K562 (cell line): ENCODE data around the gene ZNF575. TPM values are rescaled to one million over a fixed set of nuclear protein-coding genes. Genes with fewer than 3 reads are reported as not detected.

ENCODE experiments used
- ATF4 ChIP-seq: fragments of 450-650 bp; formaldehyde crosslinking; IDR thresholded peaks from 2 replicates; pipeline ENCODE4 v1.4.0; 2022; ENCODE audit warnings: mild to moderate bottlenecking, moderate library complexity
- CTBP1 ChIP-seq: fragments of 450-650 bp; IDR thresholded peaks from 2 replicates; pipeline ENCODE4 v1.6.1; 2016; ENCODE audit warnings: borderline replicate concordance
- ELF1 ChIP-seq: fragments of 200-800 bp; sonication (Bioruptor generic); IDR thresholded peaks from 2 replicates; pipeline ENCODE4 v1.6.1; 2016; ENCODE audit warnings: missing genetic modification characterization, missing compliant biosample characterization
- ESRRA ChIP-seq: fragments of 450-650 bp; IDR thresholded peaks from 2 replicates; pipeline ENCODE4 v1.6.1; 2014; ENCODE audit warnings: low read depth, mild to moderate bottlenecking, moderate library complexity, borderline replicate concordance
- ETS2 ChIP-seq: IDR thresholded peaks from 2 replicates; pipeline ENCODE4 v1.6.1; 2016; ENCODE audit warnings: borderline replicate concordance, missing genetic modification characterization, mild to moderate bottlenecking, moderate library complexity, missing compliant biosample characterization; ENCODE audit not compliant: poor library complexity, severe bottlenecking
- FOXA3 ChIP-seq, 2 experiments: fragments of 450-650 bp in 1 of 2; sonication (generic) in 1 of 2; formaldehyde crosslinking; IDR thresholded peaks in 1 of 2; conservative IDR thresholded peaks in 1 of 2; 2 replicates each; pipeline versions ENCODE4 v1.4.0 to v1.8.0; 2020 to 2022; ENCODE audit warnings: mild to moderate bottlenecking in 2 of 2, missing genetic modification reagents in 1 of 2
- HBP1 ChIP-seq: fragments of 450-650 bp; formaldehyde crosslinking; IDR thresholded peaks from 2 replicates; pipeline ENCODE4 v1.4.0; 2022; ENCODE audit warnings: missing genetic modification characterization
- HNRNPL ChIP-seq: fragments of 200-400 bp; formaldehyde crosslinking; IDR thresholded peaks from 2 replicates; pipeline ENCODE4 v1.6.1; 2017; ENCODE audit warnings: low read depth, mild to moderate bottlenecking, low read length
- MBD2 ChIP-seq: sonication (generic); IDR thresholded peaks from 2 replicates; pipeline ENCODE4 v1.6.1; 2016; ENCODE audit warnings: low read depth, borderline replicate concordance
- MLLT1 ChIP-seq, 2 experiments: fragments of 450-650 bp; IDR thresholded peaks; 2 replicates each; pipeline ENCODE4 v1.6.1; 2016
- PKNOX1 ChIP-seq: fragments of 450-650 bp; IDR thresholded peaks from 2 replicates; pipeline ENCODE4 v1.6.1; 2016
- POLR2AphosphoS5 ChIP-seq: IDR thresholded peaks from 2 replicates; pipeline ENCODE4 v1.6.1; 2011; ENCODE audit warnings: mild to moderate bottlenecking, low read depth, low read length, moderate library complexity; ENCODE audit not compliant: control insufficient read depth, insufficient read depth
- RB1 ChIP-seq: fragments of 450-650 bp; IDR thresholded peaks from 2 replicates; pipeline ENCODE4 v1.6.1; 2017; ENCODE audit warnings: low read depth, mild to moderate bottlenecking
- SMAD4 ChIP-seq: fragments of 250-450 bp; sonication (Bioruptor Pico); conservative IDR thresholded peaks from 2 replicates; pipeline ENCODE4 v1.8.0; 2021; ENCODE audit warnings: inconsistent platforms, mild to moderate bottlenecking, moderate library complexity
- THAP12 ChIP-seq: fragments of 250-450 bp; sonication (Bioruptor Pico); IDR thresholded peaks from 2 replicates; pipeline ENCODE4 v1.9.0; 2021; ENCODE audit warnings: mild to moderate bottlenecking, inconsistent platforms
- THAP7 ChIP-seq: fragments of 250-450 bp; sonication (Bioruptor Pico); IDR thresholded peaks from 2 replicates; pipeline ENCODE4 v1.5.0; 2021
- ZNF431 ChIP-seq: sonication (generic); formaldehyde crosslinking; IDR thresholded peaks from 2 replicates; pipeline ENCODE4 v1.8.0; 2022; ENCODE audit warnings: mild to moderate bottlenecking, missing genetic modification reagents
- polyA plus RNA-seq, 8 experiments: library from polyadenylated mRNA; depleted of rRNA in 4 of 8; stranded (reverse) in 5 of 8; unstranded in 3 of 8; fragments of >200 nt; fragmentation: Nextera tagmentation in 2 of 8; fragmentation: Illumina TruSeq in 1 of 8; extraction: Ambion mirVana in 2 of 8; extraction: Trizol in 1 of 8; gene quantifications; 2 replicates each; pipeline versions ENCODE4 v1.2.1 to v1.2.3, GENCODE V29; 2011 to 2014; ENCODE audit warnings: inconsistent platforms in 1 of 8, missing spikeins in 1 of 8
- total RNA-seq, 7 experiments: library from RNA; depleted of rRNA in 6 of 7; stranded (reverse); fragments of >200 nt in 6 of 7; fragmentation: Illumina TruSeq in 2 of 7; extraction: Trizol in 2 of 7; gene quantifications; 2 replicates each; pipeline versions ENCODE4 v1.2.1 to v1.2.3, GENCODE V29; 2011 to 2021; ENCODE audit warnings: low replicate concordance in 1 of 7

The ZNF575 gene
- total and polyA plus RNA-seq, 9 of the 15 experiments (the other 6 are each of a cell fraction or from before 2014, with no cell fraction given): 0.20 to 0.98 (median 0.32) TPM; not detected in 6

- TF ChIP-seq ZNF431 (no peak), ATF4 (CRISPR knock-in tag) (no peak), CTBP1 (no peak), ELF1 (tag) (no peak), THAP7 (CRISPR knock-in tag) (no peak), RB1 (no peak), HBP1 (CRISPR knock-in tag) (no peak), ESRRA (peak; percentile 83), HNRNPL (no peak), PKNOX1 (0 out of 2 replicates have a peak, but pooled peaks have one; percentile 13), SMAD4 (CRISPR knock-in tag) (no peak), THAP12 (CRISPR knock-in tag) (no peak), POLR2AphosphoS5 (no peak), FOXA3 (CRISPR knock-in tag; conservative IDR thresholded peaks at IDR 0.05 in 1 of 2, IDR thresholded peaks at IDR 0.05 in 1 of 2) (no peak), MBD2 (no peak), MLLT1 (IDR thresholded peaks at IDR 0.05) (no peak), ETS2 (no peak)
Measured at GRCh38 chr19:43561139-43561970, 28.4 kb downstream of the ZNF575 start (continued).
